Measurements from ENCODE around the gene MPHOSPH9.

DNA sequence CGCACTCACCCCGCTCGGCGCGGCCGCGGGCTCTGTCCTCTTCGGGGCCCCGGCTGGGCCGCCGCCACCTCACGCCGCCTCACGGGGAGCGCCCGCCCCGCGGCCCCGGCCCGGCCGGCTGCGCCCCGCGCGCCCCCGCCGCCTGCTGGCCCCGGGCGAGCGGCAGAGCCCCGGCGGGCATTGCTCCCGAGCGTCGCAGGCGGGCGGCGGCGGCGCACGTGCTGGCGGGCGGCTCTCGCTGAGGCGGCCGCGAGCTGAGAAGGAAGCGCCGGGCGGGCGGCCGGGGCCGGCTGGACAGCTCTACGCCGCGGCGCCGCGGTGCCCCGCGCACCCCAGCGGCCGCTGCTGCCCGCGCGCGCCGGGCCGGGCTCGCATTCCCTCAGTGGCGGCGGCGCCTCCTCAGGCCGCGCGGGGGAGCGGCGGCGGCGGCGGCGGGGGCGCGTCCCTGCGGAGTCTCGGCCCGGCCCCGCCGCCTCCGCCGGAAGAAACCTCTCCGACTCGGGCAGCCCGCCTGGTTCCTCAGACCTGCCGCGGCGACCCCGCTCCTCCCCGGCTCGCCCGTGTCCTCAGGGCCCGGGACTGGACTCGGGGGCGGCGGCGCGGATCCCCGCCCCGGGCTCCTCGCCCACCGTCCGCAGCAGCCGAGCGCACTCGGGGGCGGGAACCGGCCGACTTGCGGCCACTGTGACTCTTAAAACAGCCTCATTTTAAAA is 82.0 kb downstream of the MPHOSPH9 start, which contains the start of gene PITPNM2:
- TF ChIP-seq POLR2A (IDR thresholded peaks at IDR 0.05) (no peak), POLR2AphosphoS5 (IDR thresholded peaks at IDR 0.05) (no peak)

All from stomach (tissue), 4 donors.